GM12875 (cell line): Measurements from ENCODE around the gene SPRY1.

Experiments used
- H3K4me3 ChIP-seq: one replicate; pipeline ENCODE4 v1.5.1; 2011; ENCODE audit warnings: low read depth, low read length, control low read depth
- CTCF ChIP-seq: IDR thresholded peaks from 2 replicates; pipeline ENCODE4 v1.5.1; 2011; ENCODE audit warnings: low read depth, mild to moderate bottlenecking, control low read depth, inconsistent platforms, low read length, moderate library complexity, borderline replicate concordance; ENCODE audit not compliant: insufficient read depth

SPRY1 gene

GRCh38 chr4:123361195-123361861, 35.3 kb upstream of the SPRY1 start:
- H3K4me3 ChIP-seq, result no peak overlapping the region
- no peak for TF ChIP-seq CTCF

GRCh38 chr4:123362103-123362502, 34.5 kb upstream of the SPRY1 start:
- no peak overlapping the region for H3K4me3 ChIP-seq
- TF ChIP-seq CTCF, result no peak

GRCh38 chr4:123363729-123364128, 32.9 kb upstream of the SPRY1 start:
- TF ChIP-seq CTCF, result no peak
- H3K4me3 ChIP-seq, result no peak overlapping the region

- H3K4me3 ChIP-seq, result no peak overlapping the region
- no peak for TF ChIP-seq CTCF
These were observed 31.7 kb upstream of the SPRY1 start for GRCh38 chr4:123364906-123365305.

GRCh38 chr4:123365412-123365811, 31.2 kb upstream of the SPRY1 start:
- no peak for TF ChIP-seq CTCF
- H3K4me3 ChIP-seq, result no peak overlapping the region

GRCh38 chr4:123366144-123366748, 30.3 kb upstream of the SPRY1 start:
- TF ChIP-seq CTCF, result no peak

GRCh38 chr4:123378794-123379193, 17.8 kb upstream of the SPRY1 start:
- no peak for TF ChIP-seq CTCF
- H3K4me3 ChIP-seq, result no peak overlapping the region

More at GRCh38 chr4:123366144-123366748, 30.3 kb upstream of the SPRY1 start:
- H3K4me3 ChIP-seq, result no peak overlapping the region
